ENCODE measurements around the gene PGAM1.
"Not testable (repeated sequence)": the region's sequence is repeated elsewhere in the genome, so short reads cannot be mapped to it uniquely, and the experiment has no call there.

PGAM1 gene

DNA sequence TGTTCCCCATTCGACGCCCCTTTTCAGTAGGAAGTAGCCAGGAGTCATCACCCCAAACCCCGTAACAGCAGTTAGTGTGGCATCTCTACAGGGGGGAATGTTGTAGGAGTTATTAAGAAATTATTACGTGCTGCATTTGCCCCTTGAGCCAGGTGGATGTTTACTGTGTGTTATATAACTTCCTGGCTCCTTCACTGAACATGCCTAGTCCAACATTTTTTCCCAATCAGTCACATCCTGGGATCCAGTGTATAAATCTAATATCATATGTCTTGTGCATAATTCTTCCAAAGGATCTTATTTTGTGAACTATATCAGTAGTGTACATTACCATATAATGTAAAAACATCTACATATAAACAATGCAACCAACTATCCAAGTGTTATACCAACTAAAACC lies 53.4 kb downstream of the PGAM1 start:
- H3K4me3 Mint-ChIP-seq = not testable (repeated sequence)
- H3K36me3 Mint-ChIP-seq (ENCODE audit: low read depth) = peaks cover 51% of the 10 kb centered on the region

DNA sequence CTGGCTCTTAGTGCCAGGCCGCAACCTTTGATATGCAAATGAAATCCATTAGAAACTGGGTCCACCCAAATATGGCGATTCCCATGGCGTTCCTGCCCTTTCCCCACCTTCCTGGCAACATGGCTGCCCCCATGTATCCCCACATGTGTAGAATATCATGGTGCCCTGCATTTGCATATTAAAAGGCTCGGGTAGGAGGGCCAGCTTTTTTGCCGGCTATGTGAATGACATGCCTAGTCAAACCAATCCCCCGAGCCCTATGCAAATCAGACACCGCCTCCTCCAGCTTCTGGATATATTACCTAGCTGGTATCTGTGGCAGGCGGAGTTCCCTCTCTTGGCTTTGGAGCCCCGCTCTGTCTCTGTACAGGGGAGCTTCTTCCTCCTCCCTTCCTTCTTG lies 53.9 kb downstream of the PGAM1 start:
- no peak overlapping the region for H3K4me3 Mint-ChIP-seq
- no peaks in the 10 kb centered on the region for H3K27me3 Mint-ChIP-seq (ENCODE audit: low read depth)
- no peak overlapping the region for H3K27ac Mint-ChIP-seq
- peaks cover 3% of the 10 kb centered on the region for H3K4me1 Mint-ChIP-seq (ENCODE audit: low read depth)
- H3K9me3 Mint-ChIP-seq = no peaks in the 10 kb centered on the region
- no peak for DNase-seq (ENCODE audit: low spot score)
- peaks cover 47% of the 10 kb centered on the region for H3K36me3 Mint-ChIP-seq (ENCODE audit: low read depth)

More for the DNA sequence above, 53.4 kb downstream of the PGAM1 start:
- H3K4me1 Mint-ChIP-seq (ENCODE audit: low read depth); H3K27ac Mint-ChIP-seq; DNase-seq (ENCODE audit: low spot score); H3K9me3 Mint-ChIP-seq; H3K27me3 Mint-ChIP-seq (ENCODE audit: low read depth): not testable (repeated sequence)

DNA sequence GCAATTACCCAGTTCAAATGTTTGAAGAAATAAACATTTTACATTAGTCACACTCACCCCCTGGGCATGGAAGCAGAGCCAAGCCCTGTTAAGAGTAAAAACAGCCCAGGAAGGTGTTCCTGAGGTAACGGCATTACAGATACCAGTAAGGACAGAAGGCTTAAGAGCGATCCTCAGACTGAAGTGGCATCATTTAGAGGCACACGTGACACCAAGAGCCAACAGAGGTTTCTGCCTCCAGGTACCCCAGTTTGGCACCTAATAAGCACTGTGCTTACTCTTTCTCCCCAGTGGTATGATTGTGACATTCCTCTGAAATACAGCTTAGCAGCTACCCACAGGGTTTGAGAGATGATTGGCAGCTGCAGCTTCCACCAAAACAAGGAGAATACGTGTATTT lies 55.1 kb downstream of the PGAM1 start:
- no peak for DNase-seq (ENCODE audit: low spot score)
- Mint-ChIP-seq H3K27me3 (ENCODE audit: low read depth) (no peaks in the 10 kb centered on the region), H3K9me3 (no peaks in the 10 kb centered on the region), H3K4me3 (no peak overlapping the region), H3K36me3 (ENCODE audit: low read depth) (peaks cover 45% of the 10 kb centered on the region), H3K4me1 (ENCODE audit: low read depth) (peaks cover 5% of the 10 kb centered on the region), H3K27ac (no peak overlapping the region)

DNA sequence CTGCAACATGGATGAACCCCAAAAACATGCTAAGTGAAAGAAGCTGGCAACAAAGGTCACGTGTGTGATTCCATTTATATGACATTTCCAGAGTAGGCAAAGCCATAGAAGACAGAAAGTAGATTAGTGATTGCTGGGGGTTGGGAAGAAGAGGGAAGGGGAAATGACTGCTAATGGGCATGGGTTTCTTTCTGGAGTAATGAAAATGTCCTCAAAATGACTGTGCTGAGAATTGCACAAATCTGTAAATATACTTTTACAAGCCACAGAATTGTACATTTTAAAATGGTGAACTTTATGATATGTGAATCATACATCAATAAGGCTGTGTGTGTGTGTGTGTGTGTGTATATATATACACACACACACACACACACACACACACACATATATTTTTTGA lies 56.4 kb downstream of the PGAM1 start:
- Mint-ChIP-seq H3K27me3 (ENCODE audit: low read depth) (no peaks in the 10 kb centered on the region), H3K9me3 (no peaks in the 10 kb centered on the region), H3K4me3 (no peak overlapping the region), H3K4me1 (ENCODE audit: low read depth) (peaks cover 8% of the 10 kb centered on the region), H3K36me3 (ENCODE audit: low read depth) (peaks cover 42% of the 10 kb centered on the region), H3K27ac (no peak overlapping the region)
- no peak for DNase-seq (ENCODE audit: low spot score)

Data from T-helper 2 cell treated with Interferon-gamma antibody and Interleukin-4, amounts not matched to agents 5 μg/mL and 100 μg/mL, for 36 hours (primary cell).